DMS53 treated with DMSO at 0.1 percent for 48 hours (cell line): ENCODE data around the gene POLR3E.
A peak's percentile ranks its signal among the peaks of the same experiment; 100 is the strongest.

ENCODE experiments used
- DNase-seq: peaks from one replicate; lab custom pipeline; 2025; ENCODE audit not compliant: unreplicated experiment; lab: John Stamatoyannopoulos, UW

The POLR3E gene

GRCh38 chr16:22297114-22297870, at the start of gene POLR3E:
POLR3E (plus strand) TSS chr16:22297409; CDS start chr16:22302969, 5,560 bp downstream.
- DNase-seq = peak; percentile 79

GRCh38 chr16:22250522-22250921, 46.7 kb upstream of the POLR3E start:
- DNase-seq = no peak

GRCh38 chr16:22252317-22252716, 44.9 kb upstream of the POLR3E start:
- no peak for DNase-seq

- DNase-seq = no peak
Observed at GRCh38 chr16:22253272-22253671, 43.9 kb upstream of the POLR3E start.

GRCh38 chr16:22255335-22255734, 41.9 kb upstream of the POLR3E start:
- no peak for DNase-seq

GRCh38 chr16:22257440-22257839, 39.8 kb upstream of the POLR3E start:
- DNase-seq = no peak

- no peak for DNase-seq
Observed at GRCh38 chr16:22260490-22260889, 36.7 kb upstream of the POLR3E start.

- no peak for DNase-seq
Observed at GRCh38 chr16:22262460-22262859, 34.7 kb upstream of the POLR3E start.

- no peak for DNase-seq
Observed at GRCh38 chr16:22264786-22265185, 32.4 kb upstream of the POLR3E start.

GRCh38 chr16:22265351-22265750, 31.9 kb upstream of the POLR3E start:
- no peak for DNase-seq

GRCh38 chr16:22266546-22266945, 30.7 kb upstream of the POLR3E start:
- DNase-seq = no peak

GRCh38 chr16:22267764-22268163, 29.4 kb upstream of the POLR3E start:
- no peak for DNase-seq

GRCh38 chr16:22270525-22270924, 26.7 kb upstream of the POLR3E start:
- DNase-seq = no peak

GRCh38 chr16:22272870-22273650, 24.1 kb upstream of the POLR3E start:
- no peak for DNase-seq

GRCh38 chr16:22274916-22275315, 22.3 kb upstream of the POLR3E start:
- DNase-seq = no peak

GRCh38 chr16:22278441-22279230, 18.6 kb upstream of the POLR3E start:
- no peak for DNase-seq

- DNase-seq = no peak
Observed at GRCh38 chr16:22282254-22282892, 14.8 kb upstream of the POLR3E start.

GRCh38 chr16:22284637-22285036, 12.6 kb upstream of the POLR3E start:
- no peak for DNase-seq

GRCh38 chr16:22285080-22285479, 12.1 kb upstream of the POLR3E start:
- no peak for DNase-seq

- no peak for DNase-seq
Observed at GRCh38 chr16:22291020-22291419, 6.2 kb upstream of the POLR3E start.

- DNase-seq = no peak
Observed at GRCh38 chr16:22291860-22292318, 5.3 kb upstream of the POLR3E start.
